IMR-90 (cell line): Measurements from ENCODE around the gene ZNF688.

Experiments
- BHLHE40 ChIP-seq: fragments of 150-350 bp; IDR thresholded peaks from 2 replicates; pipeline ENCODE4 v1.6.1; 2016; ENCODE audit warnings: mild to moderate bottlenecking, low read depth, low read length
- MAFK ChIP-seq: IDR thresholded peaks from 2 replicates; pipeline ENCODE4 v1.6.1; 2012; ENCODE audit warnings: low read depth, low read length, improper control_type of control experiment
- MAZ ChIP-seq: IDR thresholded peaks from 2 replicates; pipeline ENCODE4 v1.6.1; 2012; ENCODE audit warnings: low read depth, mild to moderate bottlenecking, low read length, improper control_type of control experiment, moderate library complexity, borderline replicate concordance
- MXI1 ChIP-seq: IDR thresholded peaks from 2 replicates; pipeline ENCODE4 v1.6.1; 2012; ENCODE audit warnings: low read depth, mild to moderate bottlenecking, low read length, moderate library complexity, borderline replicate concordance
- POLR2A ChIP-seq: IDR thresholded peaks from 2 replicates; pipeline ENCODE4 v1.6.1; 2012; ENCODE audit warnings: mild to moderate bottlenecking, low read depth, low read length
- RAD21 ChIP-seq: IDR thresholded peaks from 2 replicates; pipeline ENCODE4 v1.6.1; 2012; ENCODE audit warnings: low read length, improper control_type of control experiment
- TF ChIP-seq, protein P1 (sequence below): conservative IDR thresholded peaks from 2 replicates; pipeline ENCODE4 v1.5.1; 2012; ENCODE audit warnings: mild to moderate bottlenecking, low read depth, low read length, improper control_type of control experiment

DNA sequence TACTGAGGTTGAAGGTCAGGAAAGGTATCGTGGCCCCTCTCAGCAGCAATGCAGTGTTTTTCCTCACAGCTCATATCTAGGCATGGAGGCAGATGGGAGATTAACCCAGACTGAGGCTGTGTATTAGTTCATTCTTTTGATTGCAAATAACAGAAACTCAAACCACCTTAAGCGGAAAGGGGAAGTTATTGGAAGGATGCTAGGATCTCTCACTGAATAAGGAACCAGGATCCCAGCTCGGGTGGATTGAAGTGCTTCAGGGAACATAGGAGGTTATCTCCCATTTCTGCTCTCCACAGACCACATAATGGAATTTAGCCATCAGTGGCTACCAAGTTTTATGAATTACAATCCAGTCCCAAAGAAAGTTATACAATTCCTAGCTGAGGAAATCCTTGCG is 30.5 kb upstream of the ZNF688 start:
- TF ChIP-seq MAZ (no peak), RAD21 (no peak), MAFK (no peak), POLR2A (no peak), MXI1 (no peak), BHLHE40 (no peak)
- TF ChIP-seq, protein P1, sequence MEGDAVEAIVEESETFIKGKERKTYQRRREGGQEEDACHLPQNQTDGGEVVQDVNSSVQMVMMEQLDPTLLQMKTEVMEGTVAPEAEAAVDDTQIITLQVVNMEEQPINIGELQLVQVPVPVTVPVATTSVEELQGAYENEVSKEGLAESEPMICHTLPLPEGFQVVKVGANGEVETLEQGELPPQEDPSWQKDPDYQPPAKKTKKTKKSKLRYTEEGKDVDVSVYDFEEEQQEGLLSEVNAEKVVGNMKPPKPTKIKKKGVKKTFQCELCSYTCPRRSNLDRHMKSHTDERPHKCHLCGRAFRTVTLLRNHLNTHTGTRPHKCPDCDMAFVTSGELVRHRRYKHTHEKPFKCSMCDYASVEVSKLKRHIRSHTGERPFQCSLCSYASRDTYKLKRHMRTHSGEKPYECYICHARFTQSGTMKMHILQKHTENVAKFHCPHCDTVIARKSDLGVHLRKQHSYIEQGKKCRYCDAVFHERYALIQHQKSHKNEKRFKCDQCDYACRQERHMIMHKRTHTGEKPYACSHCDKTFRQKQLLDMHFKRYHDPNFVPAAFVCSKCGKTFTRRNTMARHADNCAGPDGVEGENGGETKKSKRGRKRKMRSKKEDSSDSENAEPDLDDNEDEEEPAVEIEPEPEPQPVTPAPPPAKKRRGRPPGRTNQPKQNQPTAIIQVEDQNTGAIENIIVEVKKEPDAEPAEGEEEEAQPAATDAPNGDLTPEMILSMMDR: no peak
